GM19238 (cell line): ENCODE results near the gene ZNF442.
"Not testable (repeated sequence)": the region's sequence is repeated elsewhere in the genome, so short reads cannot be mapped to it uniquely, and the experiment has no call there.

Source experiments
- DNase-seq: peaks from one replicate; pipeline ENCODE4 v3.0.0; 2011; ENCODE audit warnings: low spot score; ENCODE audit not compliant: insufficient read length

Gene ZNF442

DNA sequence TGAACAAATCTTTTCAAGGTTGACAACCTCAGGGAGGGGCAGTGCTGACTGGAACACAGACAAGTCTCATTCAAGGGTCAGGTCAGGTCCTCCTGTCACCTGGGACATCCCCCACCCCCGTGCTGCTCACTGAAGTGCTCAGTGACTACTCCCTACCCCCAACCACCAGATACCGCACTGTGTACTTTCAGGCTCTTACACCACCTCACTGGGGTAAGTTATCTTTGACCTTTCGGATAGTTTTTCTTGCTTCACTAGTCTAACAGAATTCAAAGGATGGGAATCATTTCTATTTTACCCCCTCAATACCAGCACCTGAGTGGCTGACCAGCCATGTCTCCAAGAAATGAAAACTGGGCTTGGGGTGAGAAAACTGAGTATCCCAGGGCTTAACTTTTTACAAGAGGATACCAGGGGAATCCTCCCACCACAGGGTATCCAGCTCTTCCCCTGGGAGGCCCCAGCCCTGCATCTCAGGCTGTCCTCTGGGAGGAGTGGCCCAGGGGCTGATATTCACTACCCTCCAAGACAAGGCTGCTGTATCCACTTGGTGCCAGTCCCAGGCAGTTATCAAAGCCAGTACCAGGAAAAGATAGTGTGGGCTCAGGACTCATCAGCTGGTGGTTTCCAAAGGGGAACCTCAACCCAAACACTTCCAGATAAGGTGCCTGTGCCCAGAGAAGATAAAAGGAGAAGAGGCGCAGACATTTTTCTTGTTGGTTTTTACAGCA lies 34.1 kb downstream of the ZNF442 start:
- peak; percentile 37 for DNase-seq

- no peak for DNase-seq
These were observed 35.1 kb downstream of the ZNF442 start for GRCh38 chr19:12330340-12330739.

- no peak for DNase-seq
These were observed 39.8 kb downstream of the ZNF442 start for GRCh38 chr19:12325690-12326089.

DNA sequence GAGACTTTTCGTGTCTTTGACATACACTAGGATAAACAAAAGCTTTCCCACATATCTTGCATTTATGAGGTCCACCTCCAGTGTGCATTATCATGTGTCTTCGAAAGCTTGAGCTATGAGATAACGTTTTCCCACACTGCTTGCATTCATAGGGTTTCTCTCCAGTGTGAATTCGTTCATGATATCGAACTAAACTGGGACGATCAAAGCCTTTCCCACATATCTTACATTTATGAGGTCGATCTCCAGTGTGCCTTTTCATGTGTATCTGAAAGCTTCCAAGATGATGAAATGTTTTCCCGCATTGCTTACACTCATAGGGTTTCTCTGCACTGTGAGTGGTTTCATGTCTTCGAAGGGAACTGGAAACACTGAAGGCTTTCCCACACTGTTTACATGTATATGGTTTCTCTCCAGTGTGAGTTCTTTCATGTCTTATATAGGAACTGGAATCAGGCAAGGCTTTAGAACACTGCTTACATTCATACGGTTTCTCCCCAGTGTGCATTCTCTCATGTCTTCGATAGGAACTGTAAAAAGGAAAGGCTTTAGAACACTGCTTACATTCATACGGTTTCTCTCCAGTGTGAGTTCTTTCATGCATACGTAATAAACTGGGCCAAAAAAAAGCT lies 46.6 kb downstream of the ZNF442 start:
- no peak for DNase-seq

DNA sequence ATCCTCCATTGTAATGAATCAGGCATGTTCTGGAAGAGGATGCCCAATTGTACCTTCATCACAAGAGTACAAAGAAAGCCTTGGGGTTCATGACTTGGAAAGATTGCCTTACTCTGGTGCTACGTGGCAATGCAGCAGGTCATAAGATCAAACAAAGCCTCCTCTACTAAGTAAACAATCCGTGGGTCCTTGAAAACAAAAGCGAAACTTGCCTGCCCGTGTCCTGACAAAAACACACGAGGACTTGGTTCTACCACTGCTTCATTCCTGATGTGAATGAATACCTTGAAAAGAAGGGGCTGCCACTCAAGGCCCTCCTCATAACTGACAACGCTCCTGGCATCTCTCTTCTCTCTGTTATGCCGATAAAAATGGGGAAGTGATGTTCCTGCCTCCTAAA lies 50.9 kb downstream of the ZNF442 start:
- DNase-seq = no peak

GRCh38 chr19:12308891-12309290 lies 56.6 kb downstream of the ZNF442 start:
- DNase-seq = not testable (repeated sequence)
